SH-SY5Y (cell line): ENCODE measurements around the gene PHB1.

Experiments
- GATA2 ChIP-seq: IDR thresholded peaks from 2 replicates; pipeline ENCODE4 v1.6.1; 2011; ENCODE audit warnings: mild to moderate bottlenecking, low read depth, low read length
- GATA3 ChIP-seq: IDR thresholded peaks from 2 replicates; pipeline ENCODE4 v1.6.1; 2011; ENCODE audit warnings: low read depth, mild to moderate bottlenecking, low read length, moderate library complexity

DNA sequence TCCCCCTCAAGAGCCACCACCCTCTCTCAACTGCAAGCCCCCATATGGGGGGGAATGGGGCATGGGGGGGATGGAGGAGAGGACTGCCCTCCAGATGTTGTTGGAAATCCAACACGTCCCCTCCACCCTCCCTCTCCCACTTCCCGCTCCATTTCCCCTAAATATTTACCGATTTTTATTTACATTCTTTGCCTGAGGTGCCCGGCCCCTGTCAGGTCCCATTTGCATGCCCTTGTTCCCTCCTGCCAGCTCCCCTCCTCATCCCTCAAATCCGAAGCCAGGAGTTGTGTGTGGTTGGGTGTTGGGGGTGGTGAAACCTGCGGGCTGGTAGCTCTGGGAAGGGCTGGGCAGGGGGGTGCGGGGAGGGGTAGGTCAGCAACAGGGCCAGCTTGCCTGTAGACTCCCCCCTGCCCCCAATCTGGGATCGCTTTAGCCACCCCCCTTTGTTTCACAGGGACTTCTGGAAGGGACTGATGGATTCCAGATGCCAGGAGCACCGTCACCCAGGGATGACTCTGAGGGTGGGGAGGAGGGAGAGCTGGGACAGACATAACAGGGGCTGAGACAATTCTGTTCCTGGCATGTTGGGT is 40.7 kb upstream of the PHB1 start:
- TF ChIP-seq GATA3 (no peak), GATA2 (no peak)
